WTC11 (cell line): Measurements from ENCODE around the gene FAM117B. TPM values are rescaled to one million over a fixed set of nuclear protein-coding genes. Genes with fewer than 3 reads are reported as not detected.

Experiments
- ATAC-seq: fragments of 200-7000 bp; cut with Tn5 transposase; 2 replicates; pipeline ENCODE4 v1.10.0; 2021; ENCODE audit warnings: mild to moderate bottlenecking, moderate library complexity
- CTCF ChIA-PET: fragments of 300-600 bp; sonication (Branson Sonifier 250); formaldehyde crosslinking; loops from one replicate; lab custom pipeline; 2021; ENCODE audit warnings: antibody characterized with exemption; lab: Charles Lee
- POLR2A ChIA-PET: fragments of 350-600 bp; sonication (Branson Sonifier 250); formaldehyde crosslinking; loops from one replicate; lab custom pipeline; 2021; ENCODE audit warnings: antibody characterized with exemption; lab: Charles Lee
- DNase-seq: peaks from one replicate; pipeline ENCODE4 v3.0.0; 2021; ENCODE audit warnings: low spot score
- H3K27ac Mint-ChIP-seq: 2 replicates; pipeline ENCODE4 v1.8.0; 2021; ENCODE audit warnings: mixed read lengths
- H3K27me3 Mint-ChIP-seq: 2 replicates; pipeline ENCODE4 v1.8.0; 2021; ENCODE audit warnings: low read depth, mild to moderate bottlenecking, moderate library complexity, mixed read lengths
- H3K36me3 Mint-ChIP-seq: 2 replicates; pipeline ENCODE4 v1.8.0; 2021; ENCODE audit warnings: mixed read lengths
- H3K4me1 Mint-ChIP-seq: 2 replicates; pipeline ENCODE4 v1.8.0; 2022; ENCODE audit warnings: mixed read lengths
- H3K4me3 Mint-ChIP-seq: 2 replicates; pipeline ENCODE4 v1.8.0; 2021; ENCODE audit warnings: mild to moderate bottlenecking, moderate library complexity, mixed read lengths
- H3K9me3 Mint-ChIP-seq: 2 replicates; pipeline ENCODE4 v1.8.0; 2021; ENCODE audit warnings: mixed read lengths
- CDX4 ChIP-seq: fragments of 250-450 bp; sonication (Bioruptor Pico); IDR thresholded peaks from 2 replicates; pipeline ENCODE4 v1.9.0; 2021; ENCODE audit warnings: moderate library complexity, mild to moderate bottlenecking, inconsistent platforms, borderline replicate concordance
- ELF4 ChIP-seq: sonication (generic); formaldehyde crosslinking; IDR thresholded peaks from 2 replicates; pipeline ENCODE4 v1.8.1; 2022; ENCODE audit warnings: low read depth, mild to moderate bottlenecking, moderate library complexity, missing genetic modification reagents
- ERG ChIP-seq: fragments of 250-450 bp; sonication (Bioruptor Pico); IDR thresholded peaks from 2 replicates; pipeline ENCODE4 v1.8.0; 2021; ENCODE audit warnings: mild to moderate bottlenecking
- IRF2 ChIP-seq: sonication (generic); formaldehyde crosslinking; IDR thresholded peaks from 2 replicates; pipeline ENCODE4 v1.8.0; 2022; ENCODE audit warnings: low read depth, missing genetic modification reagents, borderline replicate concordance
- JAZF1 ChIP-seq: fragments of 250-450 bp; sonication (Bioruptor Pico); IDR thresholded peaks from 2 replicates; pipeline ENCODE4 v1.9.0; 2021; ENCODE audit warnings: moderate library complexity, mild to moderate bottlenecking, inconsistent platforms
- MXD4 ChIP-seq: fragments of 250-450 bp; sonication (Bioruptor Pico); IDR thresholded peaks from 2 replicates; pipeline ENCODE4 v1.8.0; 2021; ENCODE audit warnings: mild to moderate bottlenecking, moderate library complexity, borderline replicate concordance
- NFYB ChIP-seq: sonication (generic); formaldehyde crosslinking; conservative IDR thresholded peaks from 2 replicates; pipeline ENCODE4 v1.8.0; 2022; ENCODE audit warnings: low read depth, missing genetic modification reagents
- NR2C2 ChIP-seq: sonication (generic); formaldehyde crosslinking; IDR thresholded peaks from 2 replicates; pipeline ENCODE4 v1.8.0; 2022; ENCODE audit warnings: mild to moderate bottlenecking, missing genetic modification reagents
- NR3C1 ChIP-seq: sonication (generic); formaldehyde crosslinking; conservative IDR thresholded peaks from 2 replicates; pipeline ENCODE4 v1.8.1; 2023; ENCODE audit warnings: low read depth, mild to moderate bottlenecking, missing genetic modification reagents
- OVOL2 ChIP-seq: fragments of 250-450 bp; sonication (Bioruptor Pico); IDR thresholded peaks from 2 replicates; pipeline ENCODE4 v1.9.0; 2021; ENCODE audit warnings: mild to moderate bottlenecking, borderline replicate concordance
- RELA ChIP-seq: sonication (generic); formaldehyde crosslinking; IDR thresholded peaks from 2 replicates; pipeline ENCODE4 v1.8.1; 2022; ENCODE audit warnings: missing genetic modification reagents, mild to moderate bottlenecking, borderline replicate concordance
- SMAD3 ChIP-seq: sonication (generic); formaldehyde crosslinking; IDR thresholded peaks from 2 replicates; pipeline ENCODE4 v1.8.0; 2022; ENCODE audit warnings: missing genetic modification reagents, mild to moderate bottlenecking, borderline replicate concordance
- STAT6 ChIP-seq: sonication (generic); formaldehyde crosslinking; conservative IDR thresholded peaks from 2 replicates; pipeline ENCODE4 v1.8.1; 2023; ENCODE audit warnings: mild to moderate bottlenecking, low read depth, missing genetic modification reagents, moderate library complexity
- TEAD1 ChIP-seq: sonication (generic); formaldehyde crosslinking; IDR thresholded peaks from 2 replicates; pipeline ENCODE4 v1.8.0; 2022; ENCODE audit warnings: mild to moderate bottlenecking, missing genetic modification reagents
- ZNF138 ChIP-seq: sonication (generic); formaldehyde crosslinking; conservative IDR thresholded peaks from 2 replicates; pipeline ENCODE4 v1.8.1; 2022; ENCODE audit warnings: mild to moderate bottlenecking, moderate library complexity, missing genetic modification reagents
- ZNF219 ChIP-seq: sonication (generic); formaldehyde crosslinking; IDR thresholded peaks from 2 replicates; pipeline ENCODE4 v1.8.0; 2023; ENCODE audit warnings: missing genetic modification reagents, mild to moderate bottlenecking, borderline replicate concordance
- ZNF671 ChIP-seq: fragments of 250-450 bp; sonication (Bioruptor Pico); IDR thresholded peaks from 2 replicates; pipeline ENCODE4 v1.8.0; 2021; ENCODE audit warnings: mild to moderate bottlenecking
- total RNA-seq: library from RNA; stranded (reverse); gene quantifications from 3 replicates; pipeline ENCODE4 v1.2.3, GENCODE V29; 2021
- TF ChIP-seq, protein P1 (sequence below): sonication (generic); formaldehyde crosslinking; IDR thresholded peaks from 2 replicates; pipeline ENCODE4 v1.8.1; 2023; ENCODE audit warnings: mild to moderate bottlenecking, moderate library complexity, missing genetic modification reagents
- TF ChIP-seq, protein P2 (sequence below): sonication (generic); formaldehyde crosslinking; IDR thresholded peaks from 2 replicates; pipeline ENCODE4 v1.8.1; 2022; ENCODE audit warnings: mild to moderate bottlenecking, moderate library complexity, missing genetic modification reagents
- TF ChIP-seq, protein P3 (sequence below): sonication (generic); formaldehyde crosslinking; IDR thresholded peaks from 2 replicates; pipeline ENCODE4 v1.8.1; 2022; ENCODE audit warnings: low read depth, missing genetic modification reagents, borderline replicate concordance

The FAM117B gene
- total RNA-seq, 1 experiment from 2014 or later = 18.1 TPM

- TF ChIP-seq, protein P1, sequence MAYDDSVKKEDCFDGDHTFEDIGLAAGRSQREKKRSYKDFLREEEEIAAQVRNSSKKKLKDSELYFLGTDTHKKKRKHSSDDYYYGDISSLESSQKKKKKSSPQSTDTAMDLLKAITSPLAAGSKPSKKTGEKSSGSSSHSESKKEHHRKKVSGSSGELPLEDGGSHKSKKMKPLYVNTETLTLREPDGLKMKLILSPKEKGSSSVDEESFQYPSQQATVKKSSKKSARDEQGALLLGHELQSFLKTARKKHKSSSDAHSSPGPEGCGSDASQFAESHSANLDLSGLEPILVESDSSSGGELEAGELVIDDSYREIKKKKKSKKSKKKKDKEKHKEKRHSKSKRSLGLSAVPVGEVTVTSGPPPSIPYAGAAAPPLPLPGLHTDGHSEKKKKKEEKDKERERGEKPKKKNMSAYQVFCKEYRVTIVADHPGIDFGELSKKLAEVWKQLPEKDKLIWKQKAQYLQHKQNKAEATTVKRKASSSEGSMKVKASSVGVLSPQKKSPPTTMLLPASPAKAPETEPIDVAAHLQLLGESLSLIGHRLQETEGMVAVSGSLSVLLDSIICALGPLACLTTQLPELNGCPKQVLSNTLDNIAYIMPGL (CRISPR knock-in tag) = no peak
- no peak for TF ChIP-seq NR3C1 (CRISPR knock-in tag)
Measured at GRCh38 chr2:202756598-202756997, 121.8 kb downstream of the FAM117B start (continued).

DNA sequence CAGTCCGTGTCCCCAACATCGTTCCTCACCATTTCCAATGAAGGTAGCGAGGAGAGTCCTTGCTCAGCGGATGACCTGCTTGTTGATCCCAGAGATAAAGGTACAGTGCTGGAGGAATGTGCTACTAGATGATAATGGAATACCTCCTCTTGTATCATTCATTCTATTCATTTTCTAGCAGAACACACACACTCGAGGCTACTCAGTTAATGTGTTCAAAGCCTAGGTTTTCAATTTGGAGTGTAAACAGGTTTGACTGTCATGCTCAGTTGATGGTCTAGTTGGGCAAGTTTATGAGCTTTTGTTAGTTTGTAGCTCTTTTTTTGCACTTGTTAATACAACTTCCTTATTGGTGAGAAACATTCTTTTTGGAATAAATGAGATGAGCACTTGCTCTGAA is 122.6 kb downstream of the FAM117B start:
- no peak overlapping the region for H3K4me3 Mint-ChIP-seq
- ChIA-PET CTCF (no interaction called here), POLR2A (no interaction called here)
- DNase-seq (no peak), ATAC-seq (no peak)
- no peaks in the 10 kb centered on the region for H3K27me3 Mint-ChIP-seq
- H3K27ac Mint-ChIP-seq = no peak overlapping the region
- peaks cover 32% of the 10 kb centered on the region for H3K36me3 Mint-ChIP-seq
- peaks cover 14% of the 10 kb centered on the region for H3K9me3 Mint-ChIP-seq
- H3K4me1 Mint-ChIP-seq = no peaks in the 10 kb centered on the region
- no peak for TF ChIP-seq ZNF671 (CRISPR knock-in tag)
- no peak for TF ChIP-seq CDX4
- TF ChIP-seq SMAD3 (CRISPR knock-in tag) = no peak
- no peak for TF ChIP-seq ZNF219 (CRISPR knock-in tag)
- TF ChIP-seq NFYB (CRISPR knock-in tag) = no peak
- no peak for TF ChIP-seq RELA (CRISPR knock-in tag)
- TF ChIP-seq JAZF1 = no peak
- no peak for TF ChIP-seq ELF4 (CRISPR knock-in tag)
- TF ChIP-seq, protein P2, sequence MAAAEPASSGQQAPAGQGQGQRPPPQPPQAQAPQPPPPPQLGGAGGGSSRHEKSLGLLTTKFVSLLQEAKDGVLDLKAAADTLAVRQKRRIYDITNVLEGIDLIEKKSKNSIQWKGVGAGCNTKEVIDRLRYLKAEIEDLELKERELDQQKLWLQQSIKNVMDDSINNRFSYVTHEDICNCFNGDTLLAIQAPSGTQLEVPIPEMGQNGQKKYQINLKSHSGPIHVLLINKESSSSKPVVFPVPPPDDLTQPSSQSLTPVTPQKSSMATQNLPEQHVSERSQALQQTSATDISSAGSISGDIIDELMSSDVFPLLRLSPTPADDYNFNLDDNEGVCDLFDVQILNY (CRISPR knock-in tag) = no peak
- no peak for TF ChIP-seq MXD4
- TF ChIP-seq ERG = no peak
- no peak for TF ChIP-seq IRF2 (CRISPR knock-in tag)
- TF ChIP-seq TEAD1 (CRISPR knock-in tag) = no peak
- TF ChIP-seq NR2C2 (CRISPR knock-in tag) = no peak
- no peak for TF ChIP-seq OVOL2 (CRISPR knock-in tag)
- no peak for TF ChIP-seq NR3C1 (CRISPR knock-in tag)
- no peak for TF ChIP-seq ZNF138 (CRISPR knock-in tag)
- no peak for TF ChIP-seq STAT6
- TF ChIP-seq, protein P3, sequence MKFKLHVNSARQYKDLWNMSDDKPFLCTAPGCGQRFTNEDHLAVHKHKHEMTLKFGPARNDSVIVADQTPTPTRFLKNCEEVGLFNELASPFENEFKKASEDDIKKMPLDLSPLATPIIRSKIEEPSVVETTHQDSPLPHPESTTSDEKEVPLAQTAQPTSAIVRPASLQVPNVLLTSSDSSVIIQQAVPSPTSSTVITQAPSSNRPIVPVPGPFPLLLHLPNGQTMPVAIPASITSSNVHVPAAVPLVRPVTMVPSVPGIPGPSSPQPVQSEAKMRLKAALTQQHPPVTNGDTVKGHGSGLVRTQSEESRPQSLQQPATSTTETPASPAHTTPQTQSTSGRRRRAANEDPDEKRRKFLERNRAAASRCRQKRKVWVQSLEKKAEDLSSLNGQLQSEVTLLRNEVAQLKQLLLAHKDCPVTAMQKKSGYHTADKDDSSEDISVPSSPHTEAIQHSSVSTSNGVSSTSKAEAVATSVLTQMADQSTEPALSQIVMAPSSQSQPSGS (CRISPR knock-in tag) = no peak
